ACHN (cell line): ENCODE data around the gene PCBP4.

Experiments used
- DNase-seq: peaks from one replicate; pipeline ENCODE4 v3.0.0-alpha.2; 2015
- in situ Hi-C: cut with HindIII; loops from 2 replicates; pipeline ENCODE4 v1.10.0; 2017; ENCODE audit warnings: low sequenced_read_pairs, low pct_ligation_motif_present, low pct_unique_long_range_greater_than_20kb

PCBP4 gene

GRCh38 chr3:51967384-51968169, at the start of gene PCBP4:
TSS of gene PCBP4 (minus strand) at chr3:51967454. CDS start at chr3:51961240, 6,214 bp downstream.
- peak; percentile 25 for DNase-seq
- in situ Hi-C loops, result no loop called here

- DNase-seq, result no peak
- in situ Hi-C loops, result no loop called here
Observed at GRCh38 chr3:52015438-52016228, 48.4 kb upstream of the PCBP4 start.

GRCh38 chr3:52014613-52015012, 47.4 kb upstream of the PCBP4 start:
- peak; percentile 7 for DNase-seq
- in situ Hi-C loops, result no loop called here

- no peak for DNase-seq
- in situ Hi-C loops, result no loop called here
Observed at GRCh38 chr3:52013802-52014598, 46.7 kb upstream of the PCBP4 start.

GRCh38 chr3:52012699-52013098, 45.4 kb upstream of the PCBP4 start:
- in situ Hi-C loops, result no loop called here
- DNase-seq, result no peak

- in situ Hi-C loops, result no loop called here
- DNase-seq, result no peak
Observed at GRCh38 chr3:52010431-52010830, 43.2 kb upstream of the PCBP4 start.

- in situ Hi-C loops, result no loop called here
- no peak for DNase-seq
Observed at GRCh38 chr3:52007291-52007690, 40.0 kb upstream of the PCBP4 start.

- in situ Hi-C loops, result no loop called here
- DNase-seq, result no peak
Observed at GRCh38 chr3:52006820-52007133, 39.5 kb upstream of the PCBP4 start.

- in situ Hi-C loops, result no loop called here
- no peak for DNase-seq
Observed at GRCh38 chr3:52006017-52006819, 39.0 kb upstream of the PCBP4 start.

GRCh38 chr3:52005571-52005986, 38.3 kb upstream of the PCBP4 start:
- DNase-seq, result no peak

GRCh38 chr3:52004906-52005395, 37.7 kb upstream of the PCBP4 start:
- in situ Hi-C loops, result no loop called here
- no peak for DNase-seq

More at GRCh38 chr3:52005571-52005986, 38.3 kb upstream of the PCBP4 start:
- in situ Hi-C loops, result no loop called here

GRCh38 chr3:52004163-52004787, 37.0 kb upstream of the PCBP4 start:
- in situ Hi-C loops, result no loop called here
- no peak for DNase-seq

GRCh38 chr3:52002748-52003147, 35.5 kb upstream of the PCBP4 start:
- DNase-seq, result no peak
- in situ Hi-C loops, result no loop called here

- DNase-seq, result peak; percentile 59
- in situ Hi-C loops, result no loop called here
Observed at GRCh38 chr3:52001443-52001974, 34.3 kb upstream of the PCBP4 start.

- DNase-seq, result no peak
- in situ Hi-C loops, result no loop called here
Observed at GRCh38 chr3:51999846-52000245, 32.6 kb upstream of the PCBP4 start.

- in situ Hi-C loops, result no loop called here
- no peak for DNase-seq
Observed at GRCh38 chr3:51998774-51999173, 31.5 kb upstream of the PCBP4 start.

GRCh38 chr3:51997935-51998596, 30.8 kb upstream of the PCBP4 start:
- DNase-seq, result peak; percentile 59
- in situ Hi-C loops, result no loop called here
